Measurements from ENCODE around the gene DCAF8.

DCAF8 gene

DNA sequence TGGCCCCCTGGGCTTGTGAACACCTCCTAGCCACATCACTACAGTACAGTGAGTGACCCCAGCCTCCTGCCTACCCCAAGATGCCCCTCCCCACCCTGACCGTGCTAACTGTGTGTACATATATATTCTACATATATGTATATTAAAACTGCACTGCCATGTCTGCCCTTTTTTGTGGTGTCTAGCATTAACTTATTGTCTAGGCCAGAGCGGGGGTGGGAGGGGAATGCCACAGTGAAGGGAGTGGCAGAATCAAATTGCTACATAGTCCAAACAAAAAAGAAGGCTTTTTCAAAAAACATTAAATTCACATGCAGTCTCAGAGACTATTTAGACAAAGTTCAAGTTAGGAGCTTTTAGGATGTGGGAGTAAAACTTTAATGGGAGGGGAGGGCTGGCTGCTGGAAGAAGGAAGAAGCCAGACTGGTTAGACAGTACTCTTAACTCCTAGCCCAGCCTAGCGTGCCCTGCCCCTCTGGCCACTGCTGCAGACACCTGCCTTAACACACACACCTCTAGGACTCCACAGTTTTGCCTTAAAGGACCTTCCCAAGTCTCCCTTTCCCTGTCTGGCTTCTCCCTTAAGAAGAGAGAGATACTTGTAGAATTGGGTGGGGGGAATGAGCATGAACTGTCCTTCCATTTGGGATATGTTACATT lies 47.7 kb downstream of the DCAF8 start:
- TF ChIP-seq, protein P1, sequence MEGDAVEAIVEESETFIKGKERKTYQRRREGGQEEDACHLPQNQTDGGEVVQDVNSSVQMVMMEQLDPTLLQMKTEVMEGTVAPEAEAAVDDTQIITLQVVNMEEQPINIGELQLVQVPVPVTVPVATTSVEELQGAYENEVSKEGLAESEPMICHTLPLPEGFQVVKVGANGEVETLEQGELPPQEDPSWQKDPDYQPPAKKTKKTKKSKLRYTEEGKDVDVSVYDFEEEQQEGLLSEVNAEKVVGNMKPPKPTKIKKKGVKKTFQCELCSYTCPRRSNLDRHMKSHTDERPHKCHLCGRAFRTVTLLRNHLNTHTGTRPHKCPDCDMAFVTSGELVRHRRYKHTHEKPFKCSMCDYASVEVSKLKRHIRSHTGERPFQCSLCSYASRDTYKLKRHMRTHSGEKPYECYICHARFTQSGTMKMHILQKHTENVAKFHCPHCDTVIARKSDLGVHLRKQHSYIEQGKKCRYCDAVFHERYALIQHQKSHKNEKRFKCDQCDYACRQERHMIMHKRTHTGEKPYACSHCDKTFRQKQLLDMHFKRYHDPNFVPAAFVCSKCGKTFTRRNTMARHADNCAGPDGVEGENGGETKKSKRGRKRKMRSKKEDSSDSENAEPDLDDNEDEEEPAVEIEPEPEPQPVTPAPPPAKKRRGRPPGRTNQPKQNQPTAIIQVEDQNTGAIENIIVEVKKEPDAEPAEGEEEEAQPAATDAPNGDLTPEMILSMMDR (IDR thresholded peaks at IDR 0.05; ENCODE audit: borderline replicate concordance, control extremely low read depth, extremely low read depth, insufficient read depth, missing control alignments) = no peak
- no peak for DNase-seq (ENCODE audit: low spot score)
- in situ Hi-C loops (cut with MboI; ENCODE audit: low sequenced_read_pairs, unreplicated experiment) = no loop called here

DNA sequence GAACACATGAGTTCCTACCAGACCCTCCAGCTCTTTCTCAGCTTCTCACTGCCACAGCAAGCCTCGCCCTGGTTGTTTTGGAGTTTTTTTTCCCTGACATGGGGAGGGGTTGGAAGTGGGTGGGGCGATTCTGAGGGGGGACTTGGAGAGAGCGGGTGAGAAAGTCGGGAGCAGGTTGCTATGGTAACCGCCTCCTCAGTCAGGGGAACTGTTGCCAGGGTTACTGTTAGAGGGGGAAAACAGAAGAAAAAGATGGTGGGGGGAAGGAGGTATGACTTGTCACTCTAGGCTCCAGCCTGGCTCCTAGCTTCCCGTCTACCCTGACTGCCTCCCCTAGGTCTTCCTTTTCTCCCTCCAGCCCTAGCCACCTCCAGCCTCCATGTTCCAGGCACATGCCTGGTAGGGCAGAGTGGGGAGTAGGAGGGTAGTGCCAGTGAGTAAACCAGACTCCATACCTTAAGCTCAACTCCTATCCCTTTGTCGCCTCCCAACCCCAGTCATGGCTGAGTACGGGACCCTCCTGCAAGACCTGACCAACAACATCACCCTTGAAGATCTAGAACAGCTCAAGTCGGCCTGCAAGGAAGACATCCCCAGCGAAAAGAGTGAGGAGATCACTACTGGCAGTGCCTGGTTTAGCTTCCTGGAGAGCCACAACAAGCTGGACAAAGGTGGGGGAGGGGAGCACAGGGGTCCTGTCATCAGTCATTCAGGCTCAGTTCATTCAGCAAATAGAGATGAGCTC lies 51.1 kb downstream of the DCAF8 start:
- TF ChIP-seq, protein P1 (IDR thresholded peaks at IDR 0.05; ENCODE audit: borderline replicate concordance, control extremely low read depth, extremely low read depth, insufficient read depth, missing control alignments) = no peak
- no peak for DNase-seq (ENCODE audit: low spot score)
- in situ Hi-C loops (cut with MboI; ENCODE audit: low sequenced_read_pairs, unreplicated experiment) = no loop called here

DNA sequence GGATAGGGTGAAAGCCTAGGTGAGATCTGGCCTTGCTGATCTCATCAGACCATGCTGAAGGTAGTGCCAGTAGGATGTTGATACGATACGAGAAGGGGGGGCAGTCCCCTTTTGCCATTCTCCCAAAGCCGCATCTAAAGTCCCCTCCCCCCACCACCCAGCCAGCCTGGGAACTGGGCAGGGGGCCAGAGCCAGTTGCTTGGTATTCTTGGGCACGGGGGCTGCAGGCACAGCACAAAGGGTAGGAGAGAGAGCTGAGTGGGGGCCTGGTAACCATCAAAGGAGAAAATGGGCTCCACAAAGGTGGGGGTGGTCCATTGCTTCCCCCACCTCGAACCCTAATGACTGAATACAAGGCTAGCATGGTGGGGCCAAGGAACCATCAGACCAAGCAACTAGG lies 51.8 kb downstream of the DCAF8 start:
- no peak for DNase-seq (ENCODE audit: low spot score)
- TF ChIP-seq, protein P1 (IDR thresholded peaks at IDR 0.05; ENCODE audit: borderline replicate concordance, control extremely low read depth, extremely low read depth, insufficient read depth, missing control alignments) = no peak
- in situ Hi-C loops (cut with MboI; ENCODE audit: low sequenced_read_pairs, unreplicated experiment) = no loop called here

DNA sequence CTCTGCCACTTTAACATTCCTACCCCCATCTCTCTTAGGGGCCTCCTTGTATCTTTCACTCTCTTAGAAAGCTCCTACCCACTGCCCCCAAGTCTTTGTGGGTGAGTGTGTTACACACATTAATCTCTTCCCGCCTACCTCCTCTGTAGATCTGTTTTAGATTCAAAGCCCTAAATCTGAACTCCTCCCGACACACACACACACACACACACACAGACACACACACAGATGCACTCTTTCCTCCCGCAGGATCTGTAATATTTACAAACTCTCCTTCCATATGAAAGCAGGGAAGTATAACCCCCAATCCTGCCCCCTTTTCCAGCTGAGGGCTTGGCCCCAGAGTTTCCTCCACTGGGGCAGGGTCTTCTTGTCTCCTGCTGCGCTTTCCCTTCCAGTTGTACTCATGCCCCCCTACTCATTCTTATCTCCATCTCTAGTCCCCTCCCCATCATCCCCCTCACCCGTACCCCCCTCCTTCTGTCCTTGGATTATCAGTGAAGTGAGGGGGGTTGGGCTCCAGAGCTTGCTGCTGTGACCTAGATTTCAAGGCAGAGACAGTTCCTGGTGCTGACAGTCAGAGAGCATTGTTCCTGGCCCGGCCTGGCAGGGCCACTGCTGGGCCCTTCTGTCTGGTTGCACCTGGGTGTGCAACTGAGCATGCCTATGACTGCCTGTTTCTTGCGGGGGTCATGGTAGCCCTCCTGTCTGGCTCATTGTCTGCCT lies 52.9 kb downstream of the DCAF8 start:
- DNase-seq (ENCODE audit: low spot score) = no peak
- in situ Hi-C loops (cut with MboI; ENCODE audit: low sequenced_read_pairs, unreplicated experiment) = no loop called here

DNA sequence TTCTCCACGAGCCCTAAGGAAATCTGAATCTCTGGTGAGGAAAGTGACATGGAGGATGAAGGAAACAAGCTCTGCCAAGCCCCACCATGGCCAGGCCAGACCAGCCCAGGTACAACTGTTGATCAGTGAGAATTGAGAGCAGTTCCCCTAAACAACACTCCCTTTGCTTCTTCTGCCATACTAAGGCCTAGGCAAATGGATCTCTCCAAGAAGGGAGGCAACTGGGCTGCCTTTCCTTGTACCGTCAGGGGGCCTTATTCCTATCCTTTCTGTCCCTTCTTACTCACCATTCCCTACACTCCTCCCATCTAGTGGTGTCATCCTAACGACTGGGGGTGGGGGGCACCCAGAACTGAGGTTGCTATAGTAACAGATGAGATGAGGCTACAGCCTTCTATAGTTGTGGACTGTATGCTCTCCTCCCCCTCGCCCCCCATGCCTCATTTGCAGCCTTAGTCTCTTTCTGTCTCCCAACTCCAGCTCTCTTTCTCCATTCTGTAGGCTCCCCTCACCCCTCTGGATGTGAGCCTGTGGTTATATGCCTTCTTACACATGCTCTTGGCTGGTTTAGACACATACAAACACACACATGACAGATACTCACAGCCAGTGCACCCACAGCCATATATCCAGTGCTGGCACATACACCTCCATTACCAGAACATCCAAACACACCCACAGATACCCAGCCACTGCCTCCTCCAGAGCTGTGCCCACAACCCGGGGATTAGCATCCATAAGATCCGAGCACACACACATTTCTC lies 53.6 kb downstream of the DCAF8 start:
- in situ Hi-C loops (cut with MboI; ENCODE audit: low sequenced_read_pairs, unreplicated experiment) = no loop called here
- TF ChIP-seq, protein P1 (IDR thresholded peaks at IDR 0.05; ENCODE audit: borderline replicate concordance, control extremely low read depth, extremely low read depth, insufficient read depth, missing control alignments) = no peak
- DNase-seq (ENCODE audit: low spot score) = no peak

More for the DNA sequence above, 52.9 kb downstream of the DCAF8 start:
- TF ChIP-seq, protein P1 (IDR thresholded peaks at IDR 0.05; ENCODE audit: borderline replicate concordance, control extremely low read depth, extremely low read depth, insufficient read depth, missing control alignments) = no peak
